ENCODE results near the gene CFDP1. TPM values are rescaled to one million over a fixed set of nuclear protein-coding genes. Genes with fewer than 3 reads are reported as not detected.
A peak's percentile ranks its signal among the peaks of the same experiment; 100 is the strongest.

CFDP1 gene
- total and polyA plus RNA-seq, 2 of the 13 experiments (the other 11 are each of a cell fraction or from before 2014, with no cell fraction given), result 78.6 to 153 TPM

DNA sequence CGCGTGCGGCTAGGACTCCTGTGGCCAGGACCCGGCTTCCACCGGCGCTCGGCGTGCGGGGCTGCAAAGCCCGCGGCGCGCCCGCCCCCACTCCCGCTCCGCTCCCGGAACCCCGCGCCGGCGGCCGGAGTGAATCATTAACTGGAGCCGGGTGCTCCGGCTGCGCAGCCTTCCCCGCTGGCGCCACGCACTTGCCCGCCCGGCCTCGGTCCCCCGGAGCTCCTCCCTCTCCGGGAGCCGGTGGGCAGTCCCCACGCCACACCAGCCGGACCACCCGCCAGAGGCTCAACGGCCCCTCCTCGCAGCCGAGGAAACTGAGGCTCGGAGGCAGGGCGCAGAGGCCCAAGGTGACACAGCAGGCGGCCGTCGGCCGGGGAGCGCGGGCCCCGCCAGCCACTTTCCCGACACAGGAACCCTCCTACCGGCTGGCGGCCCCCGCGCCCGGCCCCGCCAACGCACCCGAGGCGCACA lies 182.5 kb downstream of the CFDP1 start (continued):
- TF ChIP-seq ZBTB46 (CRISPR knock-in tag; IDR thresholded peaks at IDR 0.05; ENCODE audit: borderline replicate concordance) (no peak; the same call in 1 of the 2 replicates), ZNF205 (CRISPR knock-in tag; IDR thresholded peaks at IDR 0.05) (no peak), PAF1 (CRISPR knock-in tag; IDR thresholded peaks at IDR 0.05) (no peak), ATF2 (CRISPR knock-in tag; IDR thresholded peaks at IDR 0.05) (no peak; the same call in 1 of the 2 replicates), POGZ (CRISPR knock-in tag; IDR thresholded peaks at IDR 0.05) (peak; percentile 28; the same call in 1 of the 2 replicates), FIP1L1 (IDR thresholded peaks at IDR 0.05; ENCODE audit: borderline replicate concordance, insufficient read depth, low read depth, low read length) (no peak), ZNF281 (CRISPR knock-in tag; IDR thresholded peaks at IDR 0.05; ENCODE audit: borderline replicate concordance) (peak; percentile 42; the same call in 1 of the 2 replicates), ZBTB20 (CRISPR knock-in tag; IDR thresholded peaks at IDR 0.05; ENCODE audit: borderline replicate concordance, low read depth) (no peak), POLR2AphosphoS5 (IDR thresholded peaks at IDR 0.05; ENCODE audit: low read depth, low read length) (peak; percentile 57; the same call in 1 of the 2 replicates), MEIS1 (CRISPR knock-in tag; IDR thresholded peaks at IDR 0.05; ENCODE audit: borderline replicate concordance) (no peak), ZZZ3 (CRISPR knock-in tag; IDR thresholded peaks at IDR 0.05; ENCODE audit: borderline replicate concordance) (peak; percentile 59; the same call in 1 of the 2 replicates), HNRNPUL1 (IDR thresholded peaks at IDR 0.05; ENCODE audit: low read depth, low read length) (peak; percentile 100), PRMT3 (CRISPR knock-in tag; IDR thresholded peaks at IDR 0.05; ENCODE audit: borderline replicate concordance, low read depth) (no peak)
- TF ChIP-seq, protein P1, sequence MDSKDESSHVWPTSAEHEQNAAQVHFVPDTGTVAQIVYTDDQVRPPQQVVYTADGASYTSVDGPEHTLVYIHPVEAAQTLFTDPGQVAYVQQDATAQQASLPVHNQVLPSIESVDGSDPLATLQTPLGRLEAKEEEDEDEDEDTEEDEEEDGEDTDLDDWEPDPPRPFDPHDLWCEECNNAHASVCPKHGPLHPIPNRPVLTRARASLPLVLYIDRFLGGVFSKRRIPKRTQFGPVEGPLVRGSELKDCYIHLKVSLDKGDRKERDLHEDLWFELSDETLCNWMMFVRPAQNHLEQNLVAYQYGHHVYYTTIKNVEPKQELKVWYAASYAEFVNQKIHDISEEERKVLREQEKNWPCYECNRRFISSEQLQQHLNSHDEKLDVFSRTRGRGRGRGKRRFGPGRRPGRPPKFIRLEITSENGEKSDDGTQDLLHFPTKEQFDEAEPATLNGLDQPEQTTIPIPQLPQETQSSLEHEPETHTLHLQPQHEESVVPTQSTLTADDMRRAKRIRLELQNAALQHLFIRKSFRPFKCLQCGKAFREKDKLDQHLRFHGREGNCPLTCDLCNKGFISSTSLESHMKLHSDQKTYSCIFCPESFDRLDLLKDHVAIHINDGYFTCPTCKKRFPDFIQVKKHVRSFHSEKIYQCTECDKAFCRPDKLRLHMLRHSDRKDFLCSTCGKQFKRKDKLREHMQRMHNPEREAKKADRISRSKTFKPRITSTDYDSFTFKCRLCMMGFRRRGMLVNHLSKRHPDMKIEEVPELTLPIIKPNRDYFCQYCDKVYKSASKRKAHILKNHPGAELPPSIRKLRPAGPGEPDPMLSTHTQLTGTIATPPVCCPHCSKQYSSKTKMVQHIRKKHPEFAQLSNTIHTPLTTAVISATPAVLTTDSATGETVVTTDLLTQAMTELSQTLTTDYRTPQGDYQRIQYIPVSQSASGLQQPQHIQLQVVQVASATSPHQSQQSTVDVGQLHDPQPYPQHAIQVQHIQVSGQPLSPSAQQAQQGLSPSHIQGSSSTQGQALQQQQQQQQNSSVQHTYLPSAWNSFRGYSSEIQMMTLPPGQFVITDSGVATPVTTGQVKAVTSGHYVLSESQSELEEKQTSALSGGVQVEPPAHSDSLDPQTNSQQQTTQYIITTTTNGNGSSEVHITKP (CRISPR knock-in tag; IDR thresholded peaks at IDR 0.05; ENCODE audit: low read depth), result no peak
- TF ChIP-seq, protein P2, sequence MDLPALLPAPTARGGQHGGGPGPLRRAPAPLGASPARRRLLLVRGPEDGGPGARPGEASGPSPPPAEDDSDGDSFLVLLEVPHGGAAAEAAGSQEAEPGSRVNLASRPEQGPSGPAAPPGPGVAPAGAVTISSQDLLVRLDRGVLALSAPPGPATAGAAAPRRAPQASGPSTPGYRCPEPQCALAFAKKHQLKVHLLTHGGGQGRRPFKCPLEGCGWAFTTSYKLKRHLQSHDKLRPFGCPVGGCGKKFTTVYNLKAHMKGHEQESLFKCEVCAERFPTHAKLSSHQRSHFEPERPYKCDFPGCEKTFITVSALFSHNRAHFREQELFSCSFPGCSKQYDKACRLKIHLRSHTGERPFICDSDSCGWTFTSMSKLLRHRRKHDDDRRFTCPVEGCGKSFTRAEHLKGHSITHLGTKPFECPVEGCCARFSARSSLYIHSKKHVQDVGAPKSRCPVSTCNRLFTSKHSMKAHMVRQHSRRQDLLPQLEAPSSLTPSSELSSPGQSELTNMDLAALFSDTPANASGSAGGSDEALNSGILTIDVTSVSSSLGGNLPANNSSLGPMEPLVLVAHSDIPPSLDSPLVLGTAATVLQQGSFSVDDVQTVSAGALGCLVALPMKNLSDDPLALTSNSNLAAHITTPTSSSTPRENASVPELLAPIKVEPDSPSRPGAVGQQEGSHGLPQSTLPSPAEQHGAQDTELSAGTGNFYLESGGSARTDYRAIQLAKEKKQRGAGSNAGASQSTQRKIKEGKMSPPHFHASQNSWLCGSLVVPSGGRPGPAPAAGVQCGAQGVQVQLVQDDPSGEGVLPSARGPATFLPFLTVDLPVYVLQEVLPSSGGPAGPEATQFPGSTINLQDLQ (CRISPR knock-in tag; IDR thresholded peaks at IDR 0.05), result no peak

Data from HepG2 (cell line).